ENCODE results near the gene CDC16. TPM values are rescaled to one million over a fixed set of nuclear protein-coding genes. Genes with fewer than 3 reads are reported as not detected.

The CDC16 gene
- total RNA-seq, 1 donor from 2014 or later = 65.5 TPM

DNA sequence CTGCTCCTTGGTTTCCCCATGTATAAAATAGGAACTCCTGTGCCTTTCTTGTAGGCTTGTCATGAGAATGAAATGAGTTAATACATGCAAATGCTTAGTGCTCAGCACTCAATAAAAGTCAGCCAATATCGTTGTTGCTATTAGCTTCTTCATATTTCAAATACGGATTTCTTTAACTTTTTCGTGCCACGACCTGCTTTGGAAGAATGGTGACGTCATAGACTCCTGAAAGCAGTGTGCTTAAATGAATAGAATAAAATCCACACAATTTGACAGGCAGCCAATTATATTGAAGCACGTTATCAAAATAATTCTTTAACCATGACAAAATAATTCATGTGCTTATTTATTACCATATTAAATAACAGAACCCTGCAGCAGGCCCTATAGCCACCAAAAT lies 26.6 kb upstream of the CDC16 start:
- Histone ChIP-seq H3K27ac (no peak overlapping the region), H3K4me1 (no peaks in the 10 kb centered on the region), H3K4me3 (no peak overlapping the region), H3K9me3 (no peaks in the 10 kb centered on the region), H3K27me3 (peaks cover 13% of the 10 kb centered on the region), H3K36me3 (no peaks in the 10 kb centered on the region)
- ATAC-seq (no peak), DNase-seq (no peak)
- intact Hi-C loops (cut with DNase I) = no loop called here
- no peak for TF ChIP-seq CTCF (IDR thresholded peaks at IDR 0.05)

DNA sequence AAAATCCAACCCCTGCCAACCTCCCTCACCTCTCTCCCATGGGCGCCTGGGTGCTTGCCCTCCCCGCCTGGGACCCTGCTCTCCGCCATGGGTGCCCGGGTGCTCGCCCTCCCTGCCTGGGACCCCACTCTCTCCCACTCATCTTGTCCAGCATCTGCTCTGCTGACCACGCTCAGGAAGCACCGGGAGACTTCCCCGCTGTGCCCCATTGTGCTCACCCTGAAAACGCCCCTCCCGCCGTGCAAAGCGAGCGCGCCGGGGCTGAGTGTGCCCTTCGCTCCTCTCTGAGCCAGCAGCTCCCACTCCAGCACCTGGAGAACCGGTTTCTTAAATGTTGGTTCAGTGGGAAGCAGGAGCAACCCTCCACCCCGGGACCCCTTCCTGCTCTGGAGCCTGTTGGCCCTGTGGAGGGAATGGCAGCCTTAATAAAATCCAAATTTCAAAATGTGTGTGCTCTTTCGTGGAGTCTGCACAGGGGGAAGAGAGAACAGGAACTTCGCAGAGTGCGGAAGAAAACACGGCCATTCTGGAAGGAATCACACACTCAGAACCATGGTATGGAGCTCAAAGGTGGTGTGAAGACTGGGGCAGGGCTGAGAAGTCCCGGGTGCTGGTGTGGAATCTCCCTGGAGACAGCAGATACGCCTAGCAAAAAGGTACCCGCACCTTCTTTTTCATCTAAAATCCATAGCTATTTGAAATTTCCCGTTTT lies 23.1 kb upstream of the CDC16 start:
- no peak for TF ChIP-seq CTCF (IDR thresholded peaks at IDR 0.05)
- Histone ChIP-seq H3K27me3 (peaks cover 17% of the 10 kb centered on the region), H3K9me3 (no peaks in the 10 kb centered on the region), H3K36me3 (no peaks in the 10 kb centered on the region), H3K27ac (no peak overlapping the region), H3K4me1 (no peaks in the 10 kb centered on the region), H3K4me3 (no peak overlapping the region)
- intact Hi-C loops (cut with DNase I) = no loop called here
- ATAC-seq = no peak
- DNase-seq = no peak

- no peak overlapping the region for H3K27ac ChIP-seq
These were observed 22.6 kb upstream of the CDC16 start for GRCh38 chr13:114212158-114212495.

DNA sequence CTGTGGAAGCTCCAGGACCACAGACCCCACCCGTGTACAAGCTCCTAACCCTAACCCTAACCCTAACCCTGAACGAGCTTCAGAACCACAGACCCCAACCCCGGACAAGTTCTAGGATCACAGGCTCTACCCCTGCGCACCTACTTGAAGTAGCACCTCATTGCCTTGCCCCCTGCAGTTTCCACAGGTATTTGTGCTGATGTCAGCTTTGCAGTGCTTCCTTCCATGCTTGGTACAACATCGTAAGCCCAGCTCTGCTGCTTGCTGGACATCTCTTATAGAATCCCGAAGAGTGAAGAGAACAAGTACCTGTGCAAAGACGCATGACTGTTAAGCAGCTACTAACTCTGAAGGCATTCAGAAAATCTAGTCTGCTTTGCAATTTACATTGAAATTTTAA lies 20.7 kb upstream of the CDC16 start:
- ATAC-seq = no peak
- no peak for TF ChIP-seq CTCF (IDR thresholded peaks at IDR 0.05)
- Histone ChIP-seq H3K27me3 (peaks cover 17% of the 10 kb centered on the region), H3K4me3 (no peak overlapping the region), H3K27ac (no peak overlapping the region), H3K36me3 (no peaks in the 10 kb centered on the region), H3K9me3 (no peaks in the 10 kb centered on the region), H3K4me1 (no peaks in the 10 kb centered on the region)
- no peak for DNase-seq
- intact Hi-C loops (cut with DNase I) = no loop called here

More at GRCh38 chr13:114212158-114212495, 22.6 kb upstream of the CDC16 start:
- Histone ChIP-seq H3K4me3 (no peak overlapping the region), H3K27me3 (peaks cover 17% of the 10 kb centered on the region), H3K36me3 (no peaks in the 10 kb centered on the region), H3K9me3 (no peaks in the 10 kb centered on the region), H3K4me1 (no peaks in the 10 kb centered on the region)
- intact Hi-C loops (cut with DNase I) = no loop called here
- no peak for TF ChIP-seq CTCF (IDR thresholded peaks at IDR 0.05)
- ATAC-seq (no peak), DNase-seq (no peak)

DNA sequence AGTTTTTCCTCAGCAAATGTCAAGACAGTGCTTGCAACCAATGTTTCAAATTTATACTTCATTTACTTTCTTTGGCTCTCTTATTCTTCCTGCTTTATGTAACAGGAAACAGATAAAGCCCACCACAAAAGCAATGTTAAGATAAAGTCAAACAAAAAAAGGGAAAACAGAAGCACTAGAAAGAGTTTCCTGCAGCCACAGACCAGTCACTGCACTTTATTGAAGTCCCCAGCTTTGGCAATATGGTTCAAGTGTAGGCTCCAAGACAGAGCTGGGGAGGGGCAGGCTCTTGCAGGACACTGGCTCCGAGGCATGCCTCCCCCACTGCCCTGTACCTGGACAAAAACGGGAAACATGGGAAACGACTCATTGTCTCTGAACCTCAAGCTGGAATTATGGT lies 15.3 kb upstream of the CDC16 start:
- ATAC-seq (no peak), DNase-seq (no peak)
- Histone ChIP-seq H3K4me1 (peaks cover 7% of the 10 kb centered on the region), H3K27ac (no peak overlapping the region), H3K27me3 (no peaks in the 10 kb centered on the region), H3K9me3 (no peaks in the 10 kb centered on the region), H3K36me3 (no peaks in the 10 kb centered on the region), H3K4me3 (no peak overlapping the region)
- intact Hi-C loops (cut with DNase I) = no loop called here
- TF ChIP-seq CTCF (IDR thresholded peaks at IDR 0.05) = no peak

Data from upper lobe of right lung (tissue), 1 donor.